ENCODE data around the gene TSPAN33.
"Not testable (repeated sequence)": the region's sequence is repeated elsewhere in the genome, so short reads cannot be mapped to it uniquely, and the experiment has no call there.

GRCh38 chr7:129219166-129219565 is 74.7 kb downstream of the TSPAN33 start:
- not testable (repeated sequence) for TF ChIP-seq RCOR1 (IDR thresholded peaks at IDR 0.05; ENCODE audit: low read length); CTCF (IDR thresholded peaks at IDR 0.05); NFIC (IDR thresholded peaks at IDR 0.05; ENCODE audit: borderline replicate concordance); POLR2AphosphoS5 (IDR thresholded peaks at IDR 0.05; ENCODE audit: low read depth, low read length); YY1 (IDR thresholded peaks at IDR 0.05; ENCODE audit: low read depth); MAX (IDR thresholded peaks at IDR 0.05; ENCODE audit: low read depth); GABPA (IDR thresholded peaks at IDR 0.05; ENCODE audit: low read depth); TAF1 (IDR thresholded peaks at IDR 0.05; ENCODE audit: borderline replicate concordance, low read depth, low read length); SMC3 (IDR thresholded peaks at IDR 0.05; ENCODE audit: low read depth, low read length); ZBTB33 (IDR thresholded peaks at IDR 0.05; ENCODE audit: borderline replicate concordance, low read depth)
